B cell (primary cell): ENCODE data around the gene ZFPM1. TPM values are rescaled to one million over a fixed set of nuclear protein-coding genes. Genes with fewer than 3 reads are reported as not detected.
"Not testable (repeated sequence)": the region's sequence is repeated elsewhere in the genome, so short reads cannot be mapped to it uniquely, and the experiment has no call there.

ENCODE experiments used
- ATAC-seq: fragments of 200-7000 bp; cut with Tn5 transposase; one replicate; pipeline ENCODE4 v1.10.0; 2021; ENCODE audit warnings: low read depth, mild to moderate bottlenecking, moderate number of reproducible peaks, moderate library complexity
- CTCF ChIA-PET: fragments of 350-600 bp; sonication (Branson Sonifier 250); formaldehyde crosslinking; loops from one replicate; lab custom pipeline; 2021; ENCODE audit warnings: antibody characterized with exemption, inconsistent platforms; lab: Charles Lee
- POLR2A ChIA-PET: fragments of 350-600 bp; sonication (Branson Sonifier 250); formaldehyde crosslinking; loops from one replicate; lab custom pipeline; 2021; ENCODE audit warnings: antibody characterized with exemption; lab: Charles Lee
- DNase-seq: peaks from one replicate; pipeline ENCODE4 v3.0.0; 2013
- H2AFZ ChIP-seq: 2 replicates; pipeline ENCODE4 v1.6.1; 2012; ENCODE audit warnings: mild to moderate bottlenecking, low read depth, low read length; ENCODE audit not compliant: insufficient read depth, poor library complexity, severe bottlenecking
- H3K27ac ChIP-seq, 2 donors: 1 replicate in 1 of 2; 2 replicates in 1 of 2; pipeline ENCODE4 v1.5.1; 2012 to 2013; ENCODE audit warnings: low read length in 2 of 2, mild to moderate bottlenecking in 2 of 2, moderate library complexity in 1 of 2
- H3K27me3 ChIP-seq, 4 experiments: fragments of 200-600 bp in 1 of 4; sonication (generic) in 1 of 4; replicated peaks in 1 of 4; 1 replicate in 2 of 4; 2 replicates in 2 of 4; pipeline versions ENCODE4 v1.6.1 to v1.7.0; 2013 to 2016; ENCODE audit warnings: low read length in 3 of 4, mild to moderate bottlenecking in 2 of 4, mixed read lengths in 1 of 4, moderate library complexity in 1 of 4; ENCODE audit not compliant: insufficient read depth in 4 of 4, control insufficient read depth in 3 of 4; ENCODE audit errors: control extremely low read depth in 1 of 4
- H3K36me3 ChIP-seq, 2 experiments: replicated peaks in 1 of 2; 1 replicate in 1 of 2; 2 replicates in 1 of 2; pipeline versions ENCODE4 v1.6.1 to v1.7.1; 2013; ENCODE audit warnings: low read length in 1 of 2; ENCODE audit not compliant: insufficient read depth in 2 of 2, control insufficient read depth in 1 of 2; ENCODE audit errors: control extremely low read depth in 1 of 2, extremely low read depth in 1 of 2
- H3K4me1 ChIP-seq, 2 donors: fragments of 200-600 bp in 1 of 2; sonication (generic) in 1 of 2; 1 replicate in 1 of 2; 2 replicates in 1 of 2; pipeline versions ENCODE4 v1.5.1 to v1.6.1; 2013 to 2017; ENCODE audit warnings: low read length in 2 of 2; ENCODE audit not compliant: control insufficient read depth in 2 of 2, insufficient read depth in 2 of 2
- H3K4me2 ChIP-seq: replicated peaks from 2 replicates; pipeline ENCODE3; 2012; ENCODE audit warnings: mild to moderate bottlenecking, low read depth, low read length; ENCODE audit not compliant: poor library complexity, severe bottlenecking
- H3K4me3 ChIP-seq, 5 experiments: fragments of 200-600 bp in 1 of 5; sonication (generic) in 1 of 5; 1 replicate in 3 of 5; 2 replicates in 2 of 5; pipeline versions ENCODE4 v1.5.1 to v1.7.0; 2011 to 2016; ENCODE audit warnings: low read length in 4 of 5, mild to moderate bottlenecking in 4 of 5, low read depth in 2 of 5, control low read depth in 1 of 5, moderate library complexity in 1 of 5; ENCODE audit not compliant: insufficient read depth in 1 of 5; ENCODE audit errors: control extremely low read depth in 1 of 5, extremely low read depth in 1 of 5
- H3K79me2 ChIP-seq: fragments of 200-600 bp; sonication (generic); one replicate; pipeline ENCODE4 v1.6.0; 2016; ENCODE audit warnings: low read length; ENCODE audit not compliant: control insufficient read depth, insufficient read depth
- H3K9ac ChIP-seq: fragments of 200-600 bp; sonication (generic); 2 replicates; pipeline ENCODE4 v1.6.1; 2017; ENCODE audit warnings: mild to moderate bottlenecking, low read length, moderate library complexity
- H3K9me3 ChIP-seq, 3 donors: one replicate each; pipeline versions ENCODE4 v1.6.1 to v1.7.1; 2013; ENCODE audit warnings: low read length in 2 of 3; ENCODE audit not compliant: control insufficient read depth in 2 of 3, insufficient read depth in 1 of 3; ENCODE audit errors: control extremely low read depth in 1 of 3
- H4K20me1 ChIP-seq: 2 replicates; pipeline ENCODE4 v1.6.0; 2012; ENCODE audit warnings: mild to moderate bottlenecking, low read length; ENCODE audit not compliant: insufficient read depth, control insufficient read depth, poor library complexity, severe bottlenecking
- H3K27ac Mint-ChIP-seq: one replicate; pipeline ENCODE4 v1.8.0; 2021; ENCODE audit warnings: mixed read lengths
- H3K27me3 Mint-ChIP-seq: one replicate; pipeline ENCODE4 v1.8.0; 2021; ENCODE audit warnings: mixed read lengths
- H3K4me1 Mint-ChIP-seq: one replicate; pipeline ENCODE4 v1.8.0; 2021; ENCODE audit warnings: mixed read lengths
- H3K4me3 Mint-ChIP-seq: one replicate; pipeline ENCODE4 v1.8.0; 2021; ENCODE audit warnings: mixed read lengths
- H3K9me3 Mint-ChIP-seq: one replicate; pipeline ENCODE4 v1.8.0; 2022; ENCODE audit warnings: mixed read lengths; ENCODE audit not compliant: insufficient read depth
- EZH2 ChIP-seq: IDR thresholded peaks from 2 replicates; pipeline ENCODE4 v1.6.1; 2012; ENCODE audit warnings: borderline replicate concordance, low read depth, mild to moderate bottlenecking, moderate library complexity, low read length; ENCODE audit not compliant: insufficient read depth, poor library complexity, severe bottlenecking
- WGBS: methylation state at CpG from one replicate; pipeline ENCODE4 v1.1.5; 2013; ENCODE audit warnings: missing lambda C conversion rate; ENCODE audit not compliant: insufficient coverage; 5-methylcytosine and 5-hydroxymethylcytosine counted together
- intact Hi-C: fragments of 100-400 bp; cut with micrococcal nuclease; formaldehyde crosslinking; loops from one replicate; pipeline ENCODE4 v1.10.0; 2022
- polyA plus RNA-seq: library from polyadenylated mRNA; depleted of rRNA; stranded (reverse); fragments of >200 nt; gene quantifications from 2 replicates; pipeline ENCODE4 v1.2.3, GENCODE V29; 2012
- total RNA-seq, 2 donors: library from RNA; stranded (reverse); fragments of 120-200 nt in 1 of 2; gene quantifications; 1 replicate in 1 of 2; 2 replicates in 1 of 2; pipeline versions ENCODE4 v1.2.3 to v1.2.4, GENCODE V29; 2013 to 2022
- TF ChIP-seq, protein P1 (sequence below): fragments of 200-600 bp; IDR thresholded peaks from one replicate; pipeline ENCODE4 v1.8.0; 2022; ENCODE audit warnings: antibody characterized with exemption, mild to moderate bottlenecking

Gene ZFPM1
- total and polyA plus RNA-seq, 2 donors (not counting 1 experiment from before 2014, with no cell fraction given), result 4.3 to 34.6 TPM

DNA sequence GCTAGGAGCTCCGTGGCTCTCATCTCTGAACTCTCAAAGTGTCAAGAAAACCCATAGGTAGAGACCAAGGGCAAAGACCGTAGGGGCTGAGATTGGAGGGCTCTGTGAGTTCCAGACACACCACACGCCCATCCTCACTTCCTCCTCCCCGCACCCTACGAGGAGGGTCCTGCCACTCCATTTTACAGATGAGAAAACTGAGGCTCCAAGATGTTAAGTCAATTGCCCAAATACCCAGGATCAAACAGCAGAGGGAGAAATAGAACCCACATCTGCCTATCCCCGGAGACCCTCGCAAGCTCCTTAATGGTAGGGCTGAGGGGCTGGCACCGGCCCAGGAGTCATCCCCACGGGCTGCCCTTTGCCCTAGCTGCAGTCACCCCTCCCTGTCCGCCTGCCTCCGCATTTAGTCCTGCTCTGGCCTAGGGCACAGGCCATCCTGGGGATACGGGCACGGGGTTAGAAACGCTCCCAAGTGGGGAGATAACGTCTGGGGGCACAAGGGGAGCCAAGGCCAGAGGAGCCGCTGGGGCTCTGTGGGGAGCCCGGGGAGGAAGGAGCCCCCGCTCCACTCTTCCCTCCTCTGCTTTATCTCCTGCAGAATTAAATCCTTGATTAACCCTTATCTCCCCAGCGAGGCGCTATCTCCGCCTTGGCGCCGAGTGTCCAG, 63.0 kb downstream of the ZFPM1 start:
- ChIA-PET POLR2A (no interaction called here), CTCF (no interaction called here)
- H3K9me3 ChIP-seq, result no peaks in the 10 kb centered on the region
- no peak overlapping the region for H3K4me3 Mint-ChIP-seq
- H3K27me3 Mint-ChIP-seq, result no peaks in the 10 kb centered on the region
- no peak overlapping the region for H3K4me2 ChIP-seq
- peaks cover 3% of the 10 kb centered on the region for H3K79me2 ChIP-seq
- H3K4me1 ChIP-seq, result no peaks in the 10 kb centered on the region
- H3K9ac ChIP-seq, result no peak overlapping the region
- H3K27ac ChIP-seq, result no peak overlapping the region
- H2AFZ ChIP-seq, result no peak overlapping the region
- DNase-seq (no peak), ATAC-seq (no peak)
- H3K36me3 ChIP-seq, result no peaks in the 10 kb centered on the region
- peaks cover 11% of the 10 kb centered on the region for H4K20me1 ChIP-seq
- 99% methylated on average over 22 of the region's 23 CpGs for WGBS
- TF ChIP-seq, protein P1, sequence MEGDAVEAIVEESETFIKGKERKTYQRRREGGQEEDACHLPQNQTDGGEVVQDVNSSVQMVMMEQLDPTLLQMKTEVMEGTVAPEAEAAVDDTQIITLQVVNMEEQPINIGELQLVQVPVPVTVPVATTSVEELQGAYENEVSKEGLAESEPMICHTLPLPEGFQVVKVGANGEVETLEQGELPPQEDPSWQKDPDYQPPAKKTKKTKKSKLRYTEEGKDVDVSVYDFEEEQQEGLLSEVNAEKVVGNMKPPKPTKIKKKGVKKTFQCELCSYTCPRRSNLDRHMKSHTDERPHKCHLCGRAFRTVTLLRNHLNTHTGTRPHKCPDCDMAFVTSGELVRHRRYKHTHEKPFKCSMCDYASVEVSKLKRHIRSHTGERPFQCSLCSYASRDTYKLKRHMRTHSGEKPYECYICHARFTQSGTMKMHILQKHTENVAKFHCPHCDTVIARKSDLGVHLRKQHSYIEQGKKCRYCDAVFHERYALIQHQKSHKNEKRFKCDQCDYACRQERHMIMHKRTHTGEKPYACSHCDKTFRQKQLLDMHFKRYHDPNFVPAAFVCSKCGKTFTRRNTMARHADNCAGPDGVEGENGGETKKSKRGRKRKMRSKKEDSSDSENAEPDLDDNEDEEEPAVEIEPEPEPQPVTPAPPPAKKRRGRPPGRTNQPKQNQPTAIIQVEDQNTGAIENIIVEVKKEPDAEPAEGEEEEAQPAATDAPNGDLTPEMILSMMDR, result no peak
- TF ChIP-seq EZH2, result no peak
- H3K27me3 ChIP-seq, result no peaks in the 10 kb centered on the region
- H3K9me3 Mint-ChIP-seq, result no peaks in the 10 kb centered on the region
- no peaks in the 10 kb centered on the region for H3K4me1 Mint-ChIP-seq
- no peak overlapping the region for H3K27ac Mint-ChIP-seq
- no peak overlapping the region for H3K4me3 ChIP-seq
- intact Hi-C loops, result no loop called here

DNA sequence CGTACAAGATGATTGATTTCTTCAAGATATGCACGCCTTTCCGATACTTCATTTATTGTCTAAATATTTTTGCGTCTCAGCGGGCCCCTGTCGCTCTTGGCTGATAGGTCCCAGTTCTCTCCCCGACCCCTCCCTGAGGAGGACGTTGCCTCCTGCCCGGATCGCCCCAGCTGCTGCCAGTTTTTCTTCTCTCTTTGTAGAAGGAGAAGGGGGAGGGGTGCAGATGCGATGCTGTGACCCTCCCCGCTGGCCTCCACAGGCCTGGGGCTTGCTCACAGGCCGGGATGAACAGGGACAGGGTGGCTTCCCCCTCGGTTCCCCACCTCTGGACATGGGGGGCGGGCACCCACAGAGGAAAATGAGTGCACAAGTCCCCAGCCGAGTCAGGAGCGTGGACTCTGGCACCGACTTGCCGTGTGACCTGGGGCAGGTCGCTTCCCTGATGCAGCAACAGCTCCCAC, 63.6 kb downstream of the ZFPM1 start:
- no peak overlapping the region for H3K4me2 ChIP-seq
- H3K27ac ChIP-seq, result no peak overlapping the region
- no peaks in the 10 kb centered on the region for H3K9me3 ChIP-seq
- Mint-ChIP-seq H3K4me1 (no peaks in the 10 kb centered on the region), H3K27ac (no peak overlapping the region), H3K27me3 (no peaks in the 10 kb centered on the region), H3K4me3 (no peak overlapping the region), H3K9me3 (no peaks in the 10 kb centered on the region)
- peaks cover 3% of the 10 kb centered on the region for H3K79me2 ChIP-seq
- no peak overlapping the region for H2AFZ ChIP-seq
- no peak overlapping the region for H3K4me3 ChIP-seq
- no peaks in the 10 kb centered on the region for H3K27me3 ChIP-seq
- 96% methylated on average over 14 of the region's 20 CpGs for WGBS
- H3K9ac ChIP-seq, result no peak overlapping the region
- no peaks in the 10 kb centered on the region for H3K36me3 ChIP-seq
- DNase-seq, result no peak
- peaks cover 11% of the 10 kb centered on the region for H4K20me1 ChIP-seq
- CTCF ChIA-PET, result no interaction called here
- intact Hi-C loops, result no loop called here
- no peak for ATAC-seq
- TF ChIP-seq EZH2, result no peak
- TF ChIP-seq, protein P1, result no peak
- POLR2A ChIA-PET, result no interaction called here
- H3K4me1 ChIP-seq, result no peaks in the 10 kb centered on the region

GRCh38 chr16:88517208-88517774, 64.2 kb downstream of the ZFPM1 start:
- ATAC-seq, H2AFZ ChIP-seq, H3K27me3 Mint-ChIP-seq, H3K4me3 Mint-ChIP-seq, H3K27ac ChIP-seq, H3K36me3 ChIP-seq, H3K4me1 Mint-ChIP-seq, H3K9me3 Mint-ChIP-seq, POLR2A ChIA-PET, H3K4me2 ChIP-seq, H3K9me3 ChIP-seq, H3K4me3 ChIP-seq, H3K4me1 ChIP-seq, DNase-seq, intact Hi-C loops, H3K27ac Mint-ChIP-seq, H3K27me3 ChIP-seq, CTCF ChIA-PET, H3K79me2 ChIP-seq, H3K9ac ChIP-seq: not testable (repeated sequence)
- 100% methylated on average over 1 of the region's 1 CpG for WGBS
- H4K20me1 ChIP-seq, result peaks cover 11% of the 10 kb centered on the region
